Smooth muscle cell (in vitro differentiated cells): ENCODE data around the gene TMEM150B. TPM values are rescaled to one million over a fixed set of nuclear protein-coding genes. Genes with fewer than 3 reads are reported as not detected.
A peak's percentile ranks its signal among the peaks of the same experiment; 100 is the strongest.

Source experiments
- DNase-seq: peaks from one replicate; lab custom pipeline; 2025; ENCODE audit not compliant: unreplicated experiment; lab: John Stamatoyannopoulos, UW
- H2AFZ ChIP-seq: fragments of 200-600 bp; sonication (generic); 2 replicates; pipeline ENCODE4 v1.6.0; 2016; ENCODE audit warnings: antibody characterized with exemption, low read depth, mild to moderate bottlenecking
- H3F3A ChIP-seq: fragments of 200-600 bp; sonication (generic); 2 replicates; pipeline ENCODE4 v1.6.0; 2017; ENCODE audit warnings: antibody characterized with exemption, low read depth
- H3K27ac ChIP-seq: fragments of 200-600 bp; sonication (generic); 2 replicates; pipeline ENCODE4 v1.5.1; 2016; ENCODE audit warnings: low read depth, mild to moderate bottlenecking
- H3K27me3 ChIP-seq: fragments of 200-600 bp; sonication (generic); 2 replicates; pipeline ENCODE4 v1.6.1; 2016; ENCODE audit warnings: low read depth, mild to moderate bottlenecking
- H3K36me3 ChIP-seq: fragments of 200-600 bp; sonication (generic); 2 replicates; pipeline ENCODE4 v1.5.1; 2016; ENCODE audit warnings: low read depth
- H3K4me1 ChIP-seq: fragments of 200-600 bp; sonication (generic); 2 replicates; pipeline ENCODE4 v1.5.1; 2016; ENCODE audit warnings: low read depth
- H3K4me2 ChIP-seq: fragments of 200-600 bp; sonication (generic); 2 replicates; pipeline ENCODE4 v1.6.0; 2016; ENCODE audit warnings: mild to moderate bottlenecking
- H3K4me3 ChIP-seq: fragments of 200-600 bp; sonication (generic); 2 replicates; pipeline ENCODE4 v1.5.1; 2016; ENCODE audit warnings: mild to moderate bottlenecking
- H3K79me2 ChIP-seq: fragments of 200-600 bp; sonication (generic); 2 replicates; pipeline ENCODE4 v1.6.0; 2016; ENCODE audit warnings: low read depth, mild to moderate bottlenecking
- H3K9ac ChIP-seq: fragments of 200-600 bp; sonication (generic); 2 replicates; pipeline ENCODE4 v1.6.0; 2016; ENCODE audit warnings: low read depth
- H3K9me3 ChIP-seq: fragments of 200-600 bp; sonication (generic); replicated peaks from 2 replicates; pipeline ENCODE4 v1.5.1; 2016; ENCODE audit warnings: low read depth
- H4K20me1 ChIP-seq: fragments of 200-600 bp; sonication (generic); 2 replicates; pipeline ENCODE4 v1.6.0; 2016; ENCODE audit warnings: low read depth
- CTCF ChIP-seq: fragments of 200-600 bp; sonication (generic); IDR thresholded peaks from 2 replicates; pipeline ENCODE4 v1.5.1; 2017; ENCODE audit warnings: borderline replicate concordance, mild to moderate bottlenecking, antibody characterized with exemption; ENCODE audit not compliant: insufficient read depth, poor library complexity, severe bottlenecking
- WGBS: methylation state at CpG from one replicate; pipeline ENCODE4 v1.1.7; 2016; ENCODE audit warnings: low lambda C conversion rate; 5-methylcytosine and 5-hydroxymethylcytosine counted together
- polyA plus RNA-seq: library from polyadenylated mRNA; unstranded; fragments of >200 nt; fragmentation: Nextera tagmentation; extraction: Ambion mirVana; gene quantifications from 2 replicates; pipeline ENCODE4 v1.2.1, GENCODE V29; 2016
- total RNA-seq: library from RNA; depleted of rRNA; stranded (reverse); fragments of >200 nt; gene quantifications from 2 replicates; pipeline ENCODE4 v1.2.3, GENCODE V29; 2014

TMEM150B gene
- total RNA-seq (not detected in 2 replicates), polyA plus RNA-seq (0.22 TPM in 1 of 2 replicates, not detected in the other)

DNA sequence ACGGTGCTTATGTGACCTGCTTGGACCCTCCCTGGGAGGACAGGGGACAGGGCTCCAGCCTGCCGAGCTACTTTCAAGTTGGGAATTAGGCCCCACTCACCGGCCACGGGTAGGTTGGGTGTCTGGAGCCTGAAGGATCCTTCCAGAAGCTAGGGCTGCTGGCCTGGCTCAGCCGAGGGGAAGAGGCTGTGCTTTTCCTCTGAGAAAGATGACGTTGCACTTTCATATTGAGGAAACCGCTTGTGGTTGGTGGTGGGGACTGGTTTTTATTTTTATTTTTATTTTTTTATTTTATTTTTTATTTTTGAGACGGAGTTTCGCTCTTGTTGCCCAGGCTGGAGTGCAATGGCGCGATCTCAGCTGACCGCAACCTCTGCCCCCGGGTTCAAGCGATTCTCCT lies at the start of gene TMEM150B:
Gene TMEM150B, minus strand, starts transcription at position 170 of the 400 bp plus-strand sequence. CDS start 4,305 bp downstream, outside the sequence.
- H3K4me2 ChIP-seq = no peak within 1 kb of the TSS
- no peaks in the 10 kb centered on the region for H3K79me2 ChIP-seq
- no peak within 1 kb of the TSS for H3K4me3 ChIP-seq
- no peaks in the 10 kb centered on the region for H3K4me1 ChIP-seq
- no peaks in the 10 kb centered on the region for H3K36me3 ChIP-seq
- 94% methylated on average over 14 of the region's 14 CpGs for WGBS
- no peak within 1 kb of the TSS for H2AFZ ChIP-seq
- DNase-seq = no peak
- no peaks in the 10 kb centered on the region for H4K20me1 ChIP-seq
- TF ChIP-seq CTCF = no peak
- H3K27ac ChIP-seq = no peak within 1 kb of the TSS
- H3K9ac ChIP-seq = no peak within 1 kb of the TSS
- no peaks in the 10 kb centered on the region for H3K9me3 ChIP-seq
- no peaks in the 10 kb centered on the region for H3F3A ChIP-seq
- H3K27me3 ChIP-seq = no peaks in the 10 kb centered on the region

GRCh38 chr19:55373993-55374757 lies 49.0 kb upstream of the TMEM150B start:
- H3K9me3 ChIP-seq = no peaks in the 10 kb centered on the region
- TF ChIP-seq CTCF = no peak
- H3K27me3 ChIP-seq = no peaks in the 10 kb centered on the region
- peak overlapping the region; percentile 12 for H3K4me3 ChIP-seq
- H3K27ac ChIP-seq = peak overlapping the region; percentile 97
- H3K4me1 ChIP-seq = peaks cover 37% of the 10 kb centered on the region
- peaks cover 4% of the 10 kb centered on the region for H3K79me2 ChIP-seq
- peak overlapping the region; percentile 83 for H3K9ac ChIP-seq
- no peaks in the 10 kb centered on the region for H4K20me1 ChIP-seq
- peaks cover 9% of the 10 kb centered on the region for H3F3A ChIP-seq
- DNase-seq = no peak
- H3K36me3 ChIP-seq = no peaks in the 10 kb centered on the region
- 8% methylated on average over 21 of the region's 31 CpGs for WGBS
- peak overlapping the region; percentile 76 for H3K4me2 ChIP-seq
- H2AFZ ChIP-seq = no peak overlapping the region

DNA sequence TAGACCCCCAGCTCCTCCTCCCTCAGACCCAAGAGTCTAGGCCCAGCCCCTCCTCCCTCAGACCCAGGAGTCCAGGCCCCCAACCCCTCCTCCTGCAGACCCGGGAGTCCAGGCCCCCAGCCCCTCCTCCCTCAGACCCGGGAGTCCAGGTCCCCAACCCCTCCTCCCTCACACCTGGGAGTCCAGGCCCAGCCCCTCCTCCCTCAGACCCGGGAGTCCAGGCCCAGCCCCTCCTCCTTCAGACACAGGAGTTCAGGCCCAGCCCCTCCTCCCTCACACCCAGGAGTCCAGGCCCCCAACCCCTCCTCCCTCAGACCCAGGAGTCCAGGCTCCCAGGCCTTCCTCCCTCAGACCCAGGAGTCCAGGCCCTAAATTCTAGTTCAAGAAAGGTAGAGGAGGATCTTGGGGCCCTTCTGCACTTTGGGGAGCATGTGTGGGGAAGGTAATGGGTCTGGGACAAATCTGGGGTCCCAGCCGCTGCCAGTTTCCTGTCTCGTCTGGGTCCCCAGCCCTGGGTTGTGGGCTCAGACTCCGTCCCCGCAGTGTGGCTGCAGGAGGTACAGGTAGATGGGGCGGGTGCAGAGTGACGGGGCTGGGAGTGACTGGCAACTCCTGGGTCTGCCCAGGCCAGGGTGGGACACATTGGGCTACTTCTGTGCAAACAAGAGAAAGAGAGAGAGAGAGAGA lies 48.3 kb upstream of the TMEM150B start:
- no peak for TF ChIP-seq CTCF
- Histone ChIP-seq H3K36me3 (no peaks in the 10 kb centered on the region), H3K4me2 (peak overlapping the region; percentile 76), H3K4me1 (peaks cover 42% of the 10 kb centered on the region), H3K9ac (peak overlapping the region; percentile 83), H4K20me1 (peaks cover 6% of the 10 kb centered on the region), H3K9me3 (no peaks in the 10 kb centered on the region), H3F3A (peaks cover 14% of the 10 kb centered on the region), H3K4me3 (no peak overlapping the region), H3K27ac (peak overlapping the region; percentile 97), H3K79me2 (peaks cover 4% of the 10 kb centered on the region), H3K27me3 (no peaks in the 10 kb centered on the region), H2AFZ (no peak overlapping the region)
- WGBS = 52% methylated on average over 7 of the region's 9 CpGs
- no peak for DNase-seq
